GOT3 (cell line): ENCODE data around the gene PPIA.
"Not testable (repeated sequence)": the region's sequence is repeated elsewhere in the genome, so short reads cannot be mapped to it uniquely, and the experiment has no call there.

Source experiments
- DNase-seq: peaks from one replicate; lab custom pipeline; 2025; ENCODE audit warnings: mixed read lengths; lab: John Stamatoyannopoulos, UW

The PPIA gene

GRCh38 chr7:44764081-44764480 lies 32.4 kb upstream of the PPIA start:
- no peak for DNase-seq

DNA sequence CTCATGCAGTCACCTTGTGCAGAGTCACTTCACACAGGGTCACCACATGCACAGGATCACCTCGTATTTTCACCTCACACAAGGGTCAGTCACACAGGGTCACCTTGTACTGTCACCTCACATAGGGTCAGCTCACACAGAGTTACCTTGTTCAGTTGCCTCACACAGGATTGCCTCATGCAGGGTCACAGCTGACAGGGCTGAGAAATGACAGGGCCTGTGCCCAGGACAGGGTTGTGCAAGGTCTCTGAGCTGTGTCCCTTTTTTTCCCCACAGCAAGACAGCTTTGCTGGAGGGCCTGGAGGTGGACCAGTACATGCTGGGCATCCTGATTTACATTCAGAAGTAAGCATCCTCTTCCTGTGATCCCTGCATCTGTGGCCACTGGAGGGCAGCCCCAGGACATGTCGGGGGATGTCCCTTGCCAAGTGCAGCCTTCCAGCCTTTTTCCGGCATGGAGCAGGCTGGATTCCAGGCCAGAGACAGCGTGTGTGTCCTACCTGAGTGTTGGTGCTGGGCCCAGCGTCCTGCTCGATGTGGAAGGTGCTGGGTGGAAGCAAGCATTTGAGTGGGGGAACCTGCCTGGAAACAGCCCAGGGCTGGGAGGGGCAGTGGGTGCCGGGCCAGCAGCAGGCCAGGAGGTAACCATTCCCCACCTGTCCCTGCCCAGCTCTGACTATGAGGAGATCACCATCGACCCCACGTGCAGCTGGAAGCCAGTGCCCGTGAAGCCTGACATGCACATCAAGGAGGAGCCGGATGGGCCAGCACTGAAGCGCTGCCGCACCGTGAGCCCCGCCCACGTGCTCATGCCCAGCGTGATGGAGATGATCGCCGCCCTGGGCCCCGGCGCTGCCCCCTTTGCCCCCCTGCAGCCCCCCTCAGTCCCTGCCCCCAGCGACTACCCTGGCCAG lies 31.6 kb upstream of the PPIA start:
- DNase-seq = no peak

- DNase-seq = no peak
Observed at GRCh38 chr7:44765579-44766415, 30.7 kb upstream of the PPIA start.

DNA sequence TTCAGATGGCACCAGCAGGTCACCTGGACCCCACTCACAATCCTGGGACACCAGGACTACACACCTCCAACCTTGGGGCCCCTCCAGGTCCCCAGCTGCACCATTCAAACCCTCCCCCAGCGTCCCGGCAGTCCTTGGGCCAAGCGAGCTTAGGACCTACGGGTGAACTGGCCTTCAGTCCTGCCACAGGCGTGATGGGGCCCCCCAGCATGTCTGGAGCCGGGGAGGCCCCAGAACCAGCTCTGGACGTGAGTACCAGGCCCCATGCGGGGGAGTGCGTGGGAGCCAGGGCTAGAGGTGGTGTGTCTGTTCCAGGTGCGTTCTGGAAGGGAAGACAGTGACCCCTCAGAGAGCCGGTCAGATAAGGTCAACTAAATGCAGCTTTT lies 30.1 kb upstream of the PPIA start:
- no peak for DNase-seq

DNA sequence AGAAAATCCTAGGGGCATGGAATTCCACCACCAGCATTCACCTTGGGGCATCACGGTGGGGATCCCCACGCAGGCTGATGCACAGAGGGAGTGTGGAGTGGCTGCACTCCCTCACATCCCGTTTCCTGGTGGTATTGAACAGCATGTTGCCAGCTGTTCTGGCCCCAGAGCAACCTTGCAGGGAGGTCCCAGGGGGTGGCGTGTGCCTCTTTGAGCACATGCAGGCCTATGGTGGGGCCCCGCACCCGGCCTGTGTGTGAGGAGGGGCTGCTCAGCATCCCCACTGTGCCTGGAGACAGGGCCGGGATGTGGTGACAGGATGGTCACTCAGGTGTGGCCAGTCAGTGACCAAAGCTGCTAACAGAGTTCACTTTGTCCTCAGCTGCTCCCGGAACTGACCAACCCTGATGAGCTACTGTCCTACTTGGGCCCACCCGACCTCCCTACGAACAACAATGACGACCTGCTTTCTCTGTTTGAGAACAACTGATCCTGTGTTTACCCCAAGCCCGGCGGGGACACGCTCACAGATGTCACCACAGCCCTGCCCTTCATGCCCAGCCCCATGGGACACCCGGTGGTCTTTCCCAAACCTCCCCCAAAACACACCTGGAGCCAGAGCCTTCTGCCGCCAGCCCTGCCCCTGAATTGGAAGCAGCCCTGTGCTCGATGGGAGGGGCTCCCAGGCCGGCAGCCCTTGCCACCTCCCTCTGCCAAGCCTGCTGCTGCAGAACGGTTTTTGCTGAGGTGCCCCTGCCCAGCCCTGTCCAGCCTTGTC lies 29.2 kb upstream of the PPIA start:
- no peak for DNase-seq

- DNase-seq = no peak
Observed at GRCh38 chr7:44767912-44768627, 28.4 kb upstream of the PPIA start.

DNA sequence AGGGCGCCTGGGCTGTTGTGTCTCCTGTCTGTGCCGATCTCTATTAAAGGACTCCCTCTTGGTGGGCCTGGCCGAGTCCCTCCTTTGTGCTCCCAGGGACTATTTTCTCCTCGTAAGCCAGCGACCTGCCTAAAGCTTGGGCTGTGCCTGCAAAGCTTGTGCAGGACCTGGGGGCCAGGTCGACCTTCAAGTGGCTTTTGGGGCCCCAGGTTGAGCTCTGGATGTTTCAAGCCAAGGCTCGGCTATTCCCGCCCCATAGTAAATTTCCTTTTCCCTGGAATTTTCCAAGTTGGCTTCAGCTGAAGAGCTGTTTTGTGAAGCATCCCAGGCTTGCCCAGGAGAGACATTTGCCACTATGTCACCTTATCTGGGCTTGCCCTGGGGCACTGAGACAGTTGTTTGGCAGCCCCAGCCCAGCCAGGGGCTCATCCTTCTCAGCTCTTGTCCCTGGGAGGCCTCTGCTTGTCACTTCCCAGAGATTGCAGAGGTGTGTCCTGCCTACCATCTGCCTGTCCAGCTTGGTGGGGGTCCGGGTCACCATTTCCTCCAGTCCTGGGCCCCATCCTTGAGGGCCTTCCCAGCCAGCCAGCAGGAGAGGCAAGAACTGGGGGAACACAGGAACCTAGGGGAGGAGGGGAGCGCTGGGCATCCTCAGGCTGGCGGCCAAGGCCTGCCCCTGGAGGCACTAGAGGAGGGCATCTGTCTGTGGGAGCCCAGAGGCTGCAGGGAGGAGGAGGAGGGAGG lies 27.7 kb upstream of the PPIA start:
- DNase-seq = no peak

- DNase-seq = no peak
Observed at GRCh38 chr7:44769376-44769775, 27.1 kb upstream of the PPIA start.

DNA sequence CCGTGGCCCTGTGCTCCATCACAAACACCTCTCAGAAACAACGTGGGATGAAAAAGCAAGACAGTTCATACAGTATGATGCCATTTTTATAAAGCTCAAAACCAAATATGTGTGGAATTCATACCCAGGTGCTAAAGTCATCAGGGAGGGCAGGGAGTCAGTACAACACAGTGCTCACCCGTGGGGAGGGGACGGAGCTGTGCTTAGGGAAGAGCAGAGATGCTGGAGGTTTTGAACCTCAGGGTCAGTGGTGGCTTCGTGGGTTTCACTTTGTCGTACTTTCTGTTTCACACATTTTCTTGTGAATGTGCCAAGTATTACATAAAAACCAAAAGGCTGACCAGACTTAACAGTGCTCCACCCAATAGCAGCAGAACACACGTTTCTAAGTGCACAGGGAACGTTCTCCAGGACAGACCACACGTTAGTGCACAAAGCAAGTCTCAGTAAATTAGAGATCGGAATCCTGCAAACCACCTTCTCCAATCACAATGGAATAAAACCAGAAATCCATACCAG lies 26.6 kb upstream of the PPIA start:
- DNase-seq = no peak

DNA sequence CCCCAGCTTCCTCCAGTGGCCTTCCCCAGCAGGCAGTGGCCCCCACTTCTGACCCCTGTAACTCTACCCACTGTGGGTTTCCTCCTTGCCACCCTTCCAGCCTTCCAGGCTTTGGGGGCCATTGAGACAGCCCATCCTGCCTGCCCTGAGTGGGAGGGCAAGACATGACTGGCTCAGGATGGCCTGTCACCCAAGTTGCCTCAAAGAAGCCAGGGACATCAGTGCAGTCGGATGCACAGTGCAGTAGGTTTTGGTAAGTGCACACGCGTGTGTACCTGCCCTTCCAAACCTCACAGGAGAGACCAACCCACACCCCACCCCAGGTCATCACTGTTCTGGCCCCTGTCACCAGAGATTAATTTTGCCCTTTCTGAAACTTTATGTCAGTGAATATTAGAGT lies 25.1 kb upstream of the PPIA start:
- no peak for DNase-seq

DNA sequence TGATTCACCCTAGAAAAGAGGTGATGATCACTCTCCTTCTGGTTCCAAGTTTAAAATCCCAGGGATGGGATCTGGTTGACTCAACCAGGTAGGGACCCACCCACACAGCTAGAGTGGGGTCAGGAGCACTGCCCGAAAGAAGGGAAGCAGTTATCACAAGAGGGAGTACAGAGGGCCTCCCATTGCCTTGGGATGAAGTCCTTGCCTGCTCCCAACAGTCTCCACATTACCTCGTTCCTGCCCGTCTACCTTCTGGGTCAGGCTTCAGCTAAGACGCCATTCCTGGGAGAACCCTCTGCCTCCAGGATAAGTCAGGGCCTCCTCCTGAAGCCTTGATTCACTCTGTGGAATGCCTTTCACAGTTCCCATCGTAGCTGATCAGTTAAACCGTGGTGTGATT lies 24.0 kb upstream of the PPIA start:
- DNase-seq = no peak

- DNase-seq = no peak
Observed at GRCh38 chr7:44772867-44773266, 23.6 kb upstream of the PPIA start.

GRCh38 chr7:44774486-44774885 lies 22.0 kb upstream of the PPIA start:
- DNase-seq = not testable (repeated sequence)

DNA sequence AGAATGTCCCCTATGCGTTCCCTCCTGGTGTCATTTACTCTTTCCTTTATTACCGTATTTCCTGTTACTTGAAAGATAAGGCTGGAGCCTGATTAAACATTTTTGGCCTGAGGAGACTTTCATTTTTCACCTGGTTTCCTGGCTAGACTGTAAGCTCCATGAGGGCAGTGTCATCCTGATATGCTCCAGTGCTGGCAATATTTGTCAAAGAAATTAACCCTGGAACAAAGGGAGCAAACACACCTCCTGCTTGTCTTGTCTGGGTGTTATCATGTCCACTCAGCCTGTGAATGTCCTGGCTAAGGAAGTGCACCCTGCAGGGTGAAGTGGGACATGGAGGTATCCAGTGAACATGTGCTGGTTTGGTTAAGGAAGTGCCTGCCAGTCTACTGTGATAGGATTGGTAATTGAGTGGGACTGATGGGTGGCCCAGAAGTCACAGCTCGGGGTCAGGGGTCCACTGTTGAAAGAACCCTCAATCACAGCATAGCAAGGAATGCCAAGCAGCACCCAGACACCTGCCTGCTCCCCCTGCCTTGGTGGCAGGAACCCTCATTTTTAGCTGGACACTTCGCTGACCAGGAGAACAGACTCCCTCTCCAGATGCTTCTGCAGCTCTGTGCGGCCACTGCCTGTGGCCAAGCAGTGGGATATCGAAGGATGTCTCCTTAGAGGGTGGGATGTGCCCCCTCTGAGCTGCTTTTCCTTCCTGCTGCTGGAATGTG lies 20.9 kb upstream of the PPIA start:
- no peak for DNase-seq

DNA sequence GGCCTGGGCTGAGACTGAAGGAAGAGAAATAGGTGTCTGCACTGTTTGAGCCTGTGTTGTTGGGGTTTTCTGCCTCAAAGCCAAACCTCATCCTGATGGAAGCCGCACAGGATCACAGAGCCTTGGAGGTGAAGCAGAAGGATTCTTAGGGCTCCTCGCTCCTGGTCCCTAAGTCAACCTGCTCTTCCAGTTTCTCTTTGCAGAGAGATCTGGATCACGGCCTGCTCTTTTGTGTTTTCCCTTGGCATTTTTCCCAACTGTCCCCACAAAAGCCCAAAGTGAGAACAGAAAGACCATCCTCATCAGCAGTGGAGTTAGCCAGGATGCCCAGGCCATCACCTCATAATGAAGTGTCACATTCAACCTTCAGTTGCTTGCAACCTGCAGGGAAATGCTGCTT lies 20.3 kb upstream of the PPIA start:
- no peak for DNase-seq

DNA sequence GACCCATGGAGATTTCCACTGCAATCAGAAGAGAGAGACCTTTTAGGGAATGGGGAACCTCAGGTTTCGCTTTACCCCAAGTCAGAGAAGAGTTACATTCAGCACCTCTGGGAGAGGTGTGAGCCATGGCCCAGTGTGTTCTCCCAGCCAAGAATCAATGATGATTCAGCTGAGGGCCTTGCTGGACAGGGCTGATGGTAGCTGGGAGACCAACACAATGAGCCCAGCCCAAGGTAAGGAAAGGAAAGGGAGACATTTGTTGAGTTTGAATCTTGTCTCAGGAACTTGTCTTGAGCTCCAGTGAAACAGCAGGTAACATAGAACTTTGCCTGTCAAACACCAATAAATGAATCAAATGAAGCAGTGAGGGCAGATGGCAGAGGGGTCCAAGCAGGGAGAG lies 14.0 kb upstream of the PPIA start:
- DNase-seq = no peak

- no peak for DNase-seq
Observed at GRCh38 chr7:44783407-44783806, 13.1 kb upstream of the PPIA start.

DNA sequence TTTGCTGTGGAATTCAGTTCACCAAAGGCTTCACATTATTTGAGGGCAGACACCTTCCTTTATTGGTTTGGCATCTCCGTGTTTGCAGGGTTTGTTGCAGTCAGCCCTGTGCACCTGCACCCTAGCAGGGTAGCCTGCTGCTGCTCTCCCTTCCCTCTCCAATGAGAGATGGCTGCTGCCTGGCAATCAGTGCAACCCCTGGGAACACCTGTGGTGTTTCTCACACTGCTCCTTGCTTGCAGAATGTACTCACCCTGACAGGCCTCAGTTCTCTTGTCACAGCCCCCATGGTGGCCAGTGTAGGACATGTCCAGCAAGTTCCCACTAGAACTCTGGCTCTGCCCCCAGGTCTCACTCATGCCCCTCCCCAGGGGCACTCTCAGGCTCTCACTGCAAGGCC lies 12.1 kb upstream of the PPIA start:
- no peak for DNase-seq

DNA sequence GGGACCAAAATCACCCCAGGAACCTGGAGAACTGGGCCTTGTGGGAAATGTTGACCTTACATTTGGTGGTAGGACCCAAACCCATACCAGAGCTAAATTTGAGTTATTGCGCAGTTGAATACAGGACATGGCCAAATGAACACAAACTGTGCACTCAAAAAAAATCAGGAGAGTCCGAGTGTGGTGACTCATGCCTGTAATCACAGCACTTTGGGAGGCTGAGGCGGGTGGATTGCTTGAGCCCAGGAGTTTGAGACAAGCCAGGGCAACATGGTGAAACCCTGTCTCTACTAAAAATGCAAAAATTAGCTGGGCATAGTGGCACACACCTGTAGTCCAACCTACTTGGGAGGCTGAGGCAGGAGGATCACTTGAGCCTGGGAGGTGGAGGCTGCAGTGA lies 11.3 kb upstream of the PPIA start:
- not testable (repeated sequence) for DNase-seq

DNA sequence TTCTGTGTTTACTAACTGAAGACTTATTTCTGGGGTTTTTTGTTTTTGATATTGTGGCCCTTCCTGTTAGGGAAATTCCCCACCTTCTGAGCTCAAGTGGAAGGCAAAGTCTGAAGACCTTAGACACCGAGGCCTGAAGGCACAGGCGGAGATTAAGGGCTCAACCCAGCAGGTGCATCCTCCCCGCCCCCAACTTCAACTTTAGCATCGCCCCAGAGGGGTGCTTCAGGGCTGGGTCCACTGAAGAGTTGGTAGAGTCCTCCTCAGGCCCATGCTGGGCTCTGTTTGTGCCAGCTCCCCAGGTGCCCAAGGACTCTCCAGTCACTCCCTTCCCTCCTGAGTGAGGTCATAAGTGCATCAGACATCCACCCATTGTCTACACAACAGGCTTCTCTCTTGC lies 9.4 kb upstream of the PPIA start:
- no peak for DNase-seq
